HUES64 (cell line): ENCODE results near the gene CDH23.

ENCODE experiments used
- H3K27ac ChIP-seq: 2 replicates; pipeline ENCODE4 v1.7.0; 2013; ENCODE audit warnings: low read depth, low read length, inconsistent platforms
- H3K27me3 ChIP-seq: 2 replicates; pipeline ENCODE4 v1.6.1; 2013; ENCODE audit warnings: mild to moderate bottlenecking, low read length; ENCODE audit not compliant: insufficient read depth
- H3K36me3 ChIP-seq: 2 replicates; pipeline ENCODE4 v1.6.1; 2013; ENCODE audit warnings: mild to moderate bottlenecking, low read length; ENCODE audit not compliant: insufficient read depth
- H3K4me1 ChIP-seq: 2 replicates; pipeline ENCODE4 v1.6.1; 2013; ENCODE audit warnings: mild to moderate bottlenecking, low read length, moderate library complexity; ENCODE audit not compliant: insufficient read depth
- H3K4me3 ChIP-seq: 2 replicates; pipeline ENCODE4 v1.5.1; 2013; ENCODE audit warnings: mild to moderate bottlenecking, low read length, moderate library complexity
- H3K9ac ChIP-seq: 2 replicates; pipeline ENCODE4 v1.6.1; 2013; ENCODE audit warnings: mild to moderate bottlenecking, low read depth, low read length
- H3K9me3 ChIP-seq: 2 replicates; pipeline ENCODE4 v1.6.1; 2013; ENCODE audit warnings: low read depth, low read length; ENCODE audit not compliant: insufficient read depth
- WGBS: fragments of 150-250, 120-280 bp; methylation state at CpG from one replicate; pipeline ENCODE4 v1.1.7; 2013; ENCODE audit warnings: missing lambda C conversion rate; 5-methylcytosine and 5-hydroxymethylcytosine counted together

CDH23 gene

DNA sequence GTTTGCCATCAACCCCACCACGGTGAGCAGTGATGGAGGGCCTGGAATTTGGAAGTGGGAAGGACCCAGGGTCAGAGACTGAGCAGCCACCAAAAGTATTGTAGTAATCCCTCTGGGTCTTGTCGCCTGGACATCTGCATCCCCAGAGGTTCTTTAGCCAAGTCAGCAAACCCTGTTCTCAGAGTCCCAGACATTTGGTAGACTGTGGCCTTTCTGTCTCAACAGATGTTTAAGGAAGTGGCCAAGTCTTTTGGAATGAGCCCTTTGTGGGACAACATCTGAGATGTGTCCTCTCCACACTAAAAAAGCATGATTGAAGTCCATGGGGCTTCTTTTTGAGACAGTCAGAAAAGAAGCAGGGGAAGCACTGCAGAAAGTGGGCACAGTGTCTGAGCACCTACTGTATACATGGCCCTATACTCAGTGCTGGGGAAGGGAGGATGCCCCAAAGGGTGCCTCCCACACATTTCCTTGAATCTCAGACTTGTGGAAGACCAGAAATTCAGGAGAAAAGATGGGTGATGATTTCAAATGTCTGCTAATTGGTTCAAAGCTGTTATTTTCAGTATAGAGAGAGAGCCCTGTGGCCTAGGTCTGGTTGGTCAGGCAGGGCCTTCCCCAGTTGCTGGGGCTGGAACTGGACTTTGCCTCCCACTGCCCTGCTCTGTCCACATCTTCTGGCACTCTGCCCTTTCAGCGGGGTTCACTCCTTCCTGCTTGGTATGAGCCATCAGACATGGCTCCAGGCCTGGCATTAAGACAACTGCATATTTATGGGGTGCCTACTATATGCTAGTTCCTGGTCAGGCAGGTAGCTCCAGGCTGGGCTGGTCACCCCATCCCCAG lies 403.1 kb downstream of the CDH23 start:
- H3K4me1 ChIP-seq, result no peaks in the 10 kb centered on the region
- H3K9me3 ChIP-seq, result no peaks in the 10 kb centered on the region
- H3K27ac ChIP-seq, result no peak overlapping the region
- no peaks in the 10 kb centered on the region for H3K36me3 ChIP-seq
- 87% methylated on average over 3 of the region's 3 CpGs for WGBS
- H3K4me3 ChIP-seq, result no peak overlapping the region
- 0 out of 2 replicates have a peak, but pooled peaks cover under 1% of the 10 kb centered on the region for H3K27me3 ChIP-seq
- H3K9ac ChIP-seq, result no peak overlapping the region

- Histone ChIP-seq H3K9ac (no peak overlapping the region), H3K4me3 (no peak overlapping the region), H3K36me3 (no peaks in the 10 kb centered on the region), H3K9me3 (no peaks in the 10 kb centered on the region), H3K4me1 (no peaks in the 10 kb centered on the region), H3K27ac (no peak overlapping the region), H3K27me3 (0 out of 2 replicates have a peak, but pooled peaks cover 8% of the 10 kb centered on the region)
- 92% methylated on average over 9 of the region's 9 CpGs for WGBS
Measured at GRCh38 chr10:71801361-71801760, 404.6 kb downstream of the CDH23 start.

- no peak overlapping the region for H3K9ac ChIP-seq
- no peak overlapping the region for H3K27ac ChIP-seq
- no peaks in the 10 kb centered on the region for H3K9me3 ChIP-seq
- H3K4me3 ChIP-seq, result no peak overlapping the region
- 0 out of 2 replicates have a peak, but pooled peaks cover 8% of the 10 kb centered on the region for H3K27me3 ChIP-seq
- H3K36me3 ChIP-seq, result no peaks in the 10 kb centered on the region
- 98% methylated on average over 6 of the region's 6 CpGs for WGBS
- no peaks in the 10 kb centered on the region for H3K4me1 ChIP-seq
Measured at GRCh38 chr10:71802235-71802634, 405.5 kb downstream of the CDH23 start.

DNA sequence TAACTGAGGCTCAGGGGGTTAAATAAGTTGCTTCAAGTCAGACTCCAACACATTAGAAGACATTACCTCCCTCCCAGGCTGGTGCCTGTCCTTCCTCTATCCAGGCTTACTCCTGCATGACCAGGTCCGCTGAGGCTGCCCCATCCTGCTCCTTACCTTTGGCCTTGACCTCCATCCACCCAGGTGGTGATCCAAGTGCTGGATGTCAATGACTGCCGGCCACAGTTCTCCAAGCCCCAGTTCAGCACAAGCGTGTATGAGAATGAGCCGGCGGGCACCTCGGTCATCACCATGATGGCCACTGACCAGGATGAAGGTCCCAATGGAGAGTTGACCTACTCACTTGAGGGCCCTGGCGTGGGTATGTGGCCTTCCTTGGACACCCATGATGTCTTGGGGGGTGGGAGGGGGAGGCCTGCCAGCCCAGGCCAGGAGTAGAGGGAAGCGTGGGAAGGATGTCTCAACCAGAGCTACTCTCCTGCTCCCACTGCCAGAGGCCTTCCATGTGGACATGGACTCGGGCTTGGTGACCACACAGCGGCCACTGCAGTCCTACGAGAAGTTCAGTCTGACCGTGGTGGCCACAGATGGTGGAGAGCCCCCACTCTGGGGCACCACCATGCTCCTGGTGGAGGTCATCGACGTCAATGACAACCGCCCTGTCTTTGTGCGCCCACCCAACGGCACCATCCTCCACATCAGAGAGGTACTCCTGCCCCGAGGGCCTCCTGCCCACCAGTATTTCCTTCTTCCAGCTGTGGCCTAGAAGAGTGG lies 406.2 kb downstream of the CDH23 start:
- no peaks in the 10 kb centered on the region for H3K4me1 ChIP-seq
- 92% methylated on average over 18 of the region's 18 CpGs for whole genome bisulfite sequencing
- H3K9me3 ChIP-seq, result no peaks in the 10 kb centered on the region

DNA sequence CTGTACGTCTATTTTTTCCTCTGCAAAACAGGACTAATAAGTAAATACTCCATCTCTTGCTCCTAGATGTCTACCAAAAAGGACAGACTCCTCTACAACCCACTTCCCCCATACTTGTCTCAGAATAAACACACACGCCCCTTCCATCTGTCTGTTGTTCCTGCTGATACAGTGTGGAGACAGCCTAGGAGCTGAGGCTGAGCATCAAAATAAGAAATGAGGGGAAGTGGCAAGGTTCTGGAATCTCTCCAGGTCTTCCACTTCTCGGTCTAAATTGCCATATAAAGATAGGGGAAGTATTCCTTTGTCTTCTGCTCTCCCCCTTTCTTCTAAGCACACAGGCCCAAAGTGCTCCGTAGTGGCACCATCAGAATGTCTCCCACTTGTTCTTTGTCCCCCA lies 407.4 kb downstream of the CDH23 start:
- no peaks in the 10 kb centered on the region for H3K4me1 ChIP-seq
- WGBS, result 87% methylated on average over 3 of the region's 4 CpGs
- no peak overlapping the region for H3K27ac ChIP-seq
- 0 out of 2 replicates have a peak, but pooled peaks cover 8% of the 10 kb centered on the region for H3K27me3 ChIP-seq
- no peaks in the 10 kb centered on the region for H3K9me3 ChIP-seq
- H3K4me3 ChIP-seq, result no peak overlapping the region
- H3K9ac ChIP-seq, result no peak overlapping the region
- no peaks in the 10 kb centered on the region for H3K36me3 ChIP-seq

More for the DNA sequence above, 406.2 kb downstream of the CDH23 start:
- Histone ChIP-seq H3K27me3 (0 out of 2 replicates have a peak, but pooled peaks cover 8% of the 10 kb centered on the region), H3K36me3 (no peaks in the 10 kb centered on the region), H3K4me3 (no peak overlapping the region), H3K27ac (no peak overlapping the region), H3K9ac (no peak overlapping the region)

GRCh38 chr10:71805776-71806703 lies 409.3 kb downstream of the CDH23 start:
- WGBS, result 85% methylated on average over 41 of the region's 41 CpGs
- Histone ChIP-seq H3K9me3 (no peaks in the 10 kb centered on the region), H3K36me3 (no peaks in the 10 kb centered on the region), H3K27ac (no peak overlapping the region), H3K4me1 (no peaks in the 10 kb centered on the region), H3K27me3 (0 out of 2 replicates have a peak, but pooled peaks cover 8% of the 10 kb centered on the region), H3K9ac (no peak overlapping the region), H3K4me3 (peak overlapping the region; percentile 27; the same call in 1 of the 2 replicates)

DNA sequence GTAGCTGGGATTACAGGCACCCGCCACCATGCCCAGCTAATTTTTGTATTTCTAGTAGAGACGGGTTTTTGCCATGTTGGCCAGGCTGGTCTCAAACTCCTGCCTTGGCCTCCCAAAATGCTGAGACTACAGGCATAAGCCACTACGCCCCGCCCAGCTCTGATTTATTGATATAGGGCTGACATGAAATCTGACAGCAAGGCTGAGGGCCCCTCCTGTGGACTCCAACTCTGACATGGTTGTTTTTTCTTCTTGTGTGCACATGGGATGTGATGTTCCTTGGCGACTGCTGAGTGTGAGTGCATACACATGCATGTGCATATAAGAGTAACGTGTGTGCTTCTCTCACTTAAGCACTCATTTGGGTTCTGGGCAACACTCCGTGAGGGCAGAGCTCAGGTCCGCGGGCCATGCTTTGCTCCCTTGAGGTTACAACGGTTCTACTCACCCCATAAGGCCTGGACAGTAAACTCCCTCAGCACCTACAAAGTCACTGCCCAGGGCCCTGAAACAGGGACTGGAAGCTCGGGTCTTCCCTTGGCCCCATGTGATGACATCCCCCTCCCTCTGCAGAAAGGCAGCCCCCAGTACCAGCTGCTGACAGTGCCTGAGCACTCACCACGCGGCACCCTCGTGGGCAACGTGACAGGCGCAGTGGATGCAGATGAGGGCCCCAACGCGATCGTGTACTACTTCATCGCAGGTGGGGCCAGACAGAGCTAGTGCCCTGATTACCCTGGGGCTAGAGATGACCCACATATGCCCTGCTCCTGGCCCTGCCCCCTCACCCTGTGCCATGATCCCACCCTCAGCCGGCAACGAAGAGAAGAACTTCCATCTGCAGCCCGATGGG lies 410.2 kb downstream of the CDH23 start:
- no peaks in the 10 kb centered on the region for H3K4me1 ChIP-seq
- H3K4me3 ChIP-seq, result no peak overlapping the region
- no peak overlapping the region for H3K27ac ChIP-seq
- H3K36me3 ChIP-seq, result no peaks in the 10 kb centered on the region
- 0 out of 2 replicates have a peak, but pooled peaks cover 8% of the 10 kb centered on the region for H3K27me3 ChIP-seq
- H3K9me3 ChIP-seq, result no peaks in the 10 kb centered on the region
- no peak overlapping the region for H3K9ac ChIP-seq
- WGBS, result 93% methylated on average over 23 of the region's 23 CpGs

- Histone ChIP-seq H3K4me1 (no peaks in the 10 kb centered on the region), H3K9ac (no peak overlapping the region), H3K36me3 (no peaks in the 10 kb centered on the region), H3K4me3 (no peak overlapping the region), H3K27me3 (0 out of 2 replicates have a peak, but pooled peaks cover 8% of the 10 kb centered on the region), H3K27ac (no peak overlapping the region), H3K9me3 (no peaks in the 10 kb centered on the region)
- 92% methylated on average over 21 of the region's 21 CpGs for WGBS
Measured at GRCh38 chr10:71807557-71808510, 411.1 kb downstream of the CDH23 start.

GRCh38 chr10:71809628-71810027 lies 412.9 kb downstream of the CDH23 start:
- Histone ChIP-seq H3K4me3 (no peak overlapping the region), H3K4me1 (no peaks in the 10 kb centered on the region), H3K36me3 (no peaks in the 10 kb centered on the region), H3K27me3 (0 out of 2 replicates have a peak, but pooled peaks cover 8% of the 10 kb centered on the region), H3K9me3 (no peaks in the 10 kb centered on the region), H3K9ac (no peak overlapping the region), H3K27ac (no peak overlapping the region)
- WGBS, result 94% methylated on average over 25 of the region's 25 CpGs
